Medulla oblongata (tissue), 1 donor: Measurements from ENCODE around the gene AIG1.

Source experiments
- DNase-seq: peaks from one replicate; pipeline ENCODE4 v3.0.0-alpha.2; 2015; ENCODE audit errors: extremely low spot score

AIG1 gene

DNA sequence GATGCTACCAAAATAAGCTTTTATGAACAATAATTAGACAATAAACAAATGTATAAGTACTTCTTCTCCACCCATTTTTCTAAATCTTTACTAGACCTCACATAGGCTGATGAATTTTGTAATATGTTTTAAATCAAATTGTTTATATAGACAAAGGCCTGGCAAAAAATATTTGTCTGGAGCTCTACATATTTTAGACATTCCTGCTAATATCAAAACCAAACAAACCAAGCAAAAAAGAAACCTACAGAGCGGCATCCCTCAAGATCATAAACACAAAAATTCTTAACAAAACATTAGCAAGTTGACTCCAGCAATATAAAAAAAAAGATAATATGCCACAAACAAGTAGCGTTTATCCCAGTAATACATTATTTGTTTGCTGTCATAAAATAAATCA is 302.6 kb downstream of the AIG1 start:
- DNase-seq: no peak

DNA sequence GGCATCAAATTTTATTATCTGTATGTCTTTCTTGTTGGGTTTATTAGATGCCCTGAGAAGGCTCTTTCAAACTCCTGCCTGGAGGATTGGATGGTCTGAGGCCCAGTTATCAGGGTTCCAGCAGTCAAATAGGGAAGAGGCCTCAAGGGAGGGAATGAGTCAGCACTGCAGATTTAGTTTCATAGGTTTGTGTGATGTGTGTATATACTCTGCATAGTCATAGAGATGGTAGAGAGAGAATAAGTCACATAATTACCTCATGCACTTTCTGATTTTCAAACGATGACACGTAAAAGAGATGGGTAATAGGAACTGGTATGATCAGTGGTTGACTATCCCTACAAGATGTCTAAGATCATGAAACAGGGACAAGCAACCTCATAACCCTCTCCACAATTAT is 307.7 kb downstream of the AIG1 start:
- no peak for DNase-seq

DNA sequence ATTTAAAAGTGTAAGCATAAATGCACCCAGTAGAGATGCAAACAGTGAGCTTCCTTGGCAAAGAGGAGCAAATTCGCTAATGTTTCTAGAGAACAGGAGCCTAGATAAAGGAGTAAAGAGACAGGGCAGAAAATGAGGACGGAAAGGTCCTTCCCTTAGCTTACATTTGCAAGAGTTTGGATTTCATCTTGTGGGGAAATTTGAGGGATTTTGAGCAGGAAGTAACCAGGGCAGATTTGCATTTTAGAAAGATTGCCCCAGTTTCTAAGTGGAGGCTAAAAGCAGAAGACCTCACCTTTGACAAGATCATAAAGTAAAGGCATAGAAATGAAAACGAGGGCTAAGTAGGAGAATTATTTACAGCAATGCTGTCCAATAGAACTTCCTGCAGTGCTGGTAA is 309.3 kb downstream of the AIG1 start:
- DNase-seq: no peak

DNA sequence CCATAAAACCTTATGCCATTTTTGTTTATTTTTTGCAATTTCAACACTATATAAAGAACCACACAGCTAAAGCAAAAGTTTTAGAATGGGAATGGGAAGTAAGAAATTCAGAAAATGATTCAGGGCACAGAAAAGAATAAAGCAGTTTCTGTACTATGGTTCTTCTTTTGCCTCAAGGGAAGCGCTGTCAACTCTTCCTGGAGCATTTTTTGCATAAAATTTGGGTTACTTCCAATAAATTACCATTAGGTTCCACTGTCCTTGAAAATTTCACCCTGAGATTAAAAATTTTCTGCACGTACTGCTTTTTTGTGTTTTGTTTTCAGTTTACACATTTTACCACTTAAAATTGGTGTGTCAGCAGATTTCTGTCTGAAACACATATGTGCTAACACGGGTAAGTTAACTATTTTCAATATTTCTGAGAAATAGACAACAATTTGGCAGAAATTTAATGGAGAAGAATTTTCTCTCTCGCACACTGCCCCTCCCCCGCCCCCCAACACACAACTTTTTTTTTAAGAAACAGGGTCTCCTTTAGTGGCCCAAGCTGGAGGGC is 310.2 kb downstream of the AIG1 start:
- DNase-seq: no peak

DNA sequence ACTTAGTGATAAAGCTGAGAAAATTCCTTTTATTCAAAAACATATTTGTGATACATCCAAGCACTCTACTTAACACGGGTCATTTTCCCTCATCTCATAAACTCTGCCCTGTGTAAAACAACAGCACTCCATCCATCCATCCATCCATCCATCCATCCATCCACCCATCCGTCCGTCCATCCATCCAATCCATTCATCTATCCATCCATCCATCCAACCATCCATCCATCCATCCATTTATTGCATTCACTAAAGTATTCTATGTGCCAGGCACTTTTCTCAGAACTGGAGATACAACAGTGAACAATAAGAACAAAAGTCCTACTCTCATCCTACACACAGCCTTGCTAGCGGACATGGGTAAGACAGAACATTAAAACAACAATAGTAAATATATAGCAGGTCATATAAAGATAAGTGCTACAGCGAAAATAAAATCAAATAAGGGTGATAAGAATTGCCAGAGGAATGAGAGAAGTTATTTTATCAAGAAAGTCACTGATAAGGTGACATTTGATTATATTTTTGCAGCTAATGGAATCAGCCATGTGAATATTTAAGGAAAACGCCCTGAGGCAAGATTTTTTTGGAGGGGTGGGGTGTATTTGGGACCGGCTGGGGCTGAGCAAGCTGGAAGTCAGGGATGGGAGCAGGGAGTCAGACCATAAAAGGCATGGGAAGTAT is 311.7 kb downstream of the AIG1 start:
- no peak for DNase-seq

DNA sequence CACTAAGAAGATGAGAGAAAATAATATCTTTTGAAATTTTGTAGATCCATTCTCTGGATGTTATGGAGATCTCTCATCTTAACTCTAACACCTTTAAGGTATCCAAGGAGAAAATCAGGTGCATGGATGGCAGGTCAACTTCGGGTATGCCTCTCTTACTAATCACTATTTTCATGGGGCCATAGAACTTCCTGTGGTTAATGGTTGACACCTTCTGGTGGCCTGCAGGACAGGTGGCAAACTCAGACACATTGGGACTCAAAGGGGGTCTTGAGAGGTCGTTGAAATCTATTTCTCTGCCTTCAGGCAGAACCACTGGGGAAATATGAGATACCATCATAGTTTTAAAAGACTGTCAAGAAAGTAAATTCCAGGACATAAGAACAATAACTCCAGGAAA is 313.3 kb downstream of the AIG1 start:
- DNase-seq: no peak

DNA sequence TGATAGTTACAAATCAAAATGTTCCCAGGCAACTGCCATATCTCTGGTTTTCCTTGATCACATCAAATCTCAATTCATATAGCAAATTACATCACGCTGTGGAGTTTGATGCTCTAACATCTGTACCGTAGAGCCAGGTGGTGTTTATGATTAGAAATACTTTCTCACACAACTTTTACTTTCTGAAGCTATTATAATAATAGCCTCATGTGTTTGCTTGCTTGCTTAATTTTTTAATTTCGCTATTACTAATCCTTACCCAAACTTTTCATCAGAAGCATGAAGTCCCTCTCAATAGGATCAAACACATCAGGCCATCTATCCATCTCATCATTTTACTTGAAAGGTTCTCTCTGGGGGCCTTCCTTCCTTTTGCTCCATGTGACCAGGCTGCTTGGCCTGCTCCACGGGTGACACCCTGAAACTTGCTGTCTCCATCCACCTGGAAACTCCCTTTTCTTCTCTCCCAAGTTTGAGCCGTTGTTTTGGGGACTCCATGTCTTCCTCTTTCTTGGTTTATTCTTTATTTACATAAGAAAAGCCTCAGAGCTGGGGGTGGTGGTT is 314.4 kb downstream of the AIG1 start:
- no peak for DNase-seq

DNA sequence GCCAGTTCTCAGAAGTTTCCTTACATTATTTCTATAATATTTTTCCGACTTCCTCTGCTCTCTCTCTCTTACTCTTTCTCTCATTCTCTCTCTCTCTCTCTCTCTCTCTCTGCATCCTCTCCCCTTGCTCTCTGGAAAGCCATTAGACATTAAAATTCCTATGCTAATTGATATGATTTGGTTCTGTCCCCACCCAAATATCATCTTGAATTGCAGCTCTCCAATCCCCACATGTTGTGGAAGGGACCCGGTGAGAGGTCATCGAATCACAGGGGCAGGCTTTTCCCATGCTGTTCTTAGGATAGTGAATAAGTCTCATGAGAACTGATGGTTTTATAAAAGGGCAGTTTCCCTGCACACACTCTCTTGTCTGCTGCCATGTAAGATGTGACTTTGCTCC is 315.7 kb downstream of the AIG1 start:
- no peak for DNase-seq

DNA sequence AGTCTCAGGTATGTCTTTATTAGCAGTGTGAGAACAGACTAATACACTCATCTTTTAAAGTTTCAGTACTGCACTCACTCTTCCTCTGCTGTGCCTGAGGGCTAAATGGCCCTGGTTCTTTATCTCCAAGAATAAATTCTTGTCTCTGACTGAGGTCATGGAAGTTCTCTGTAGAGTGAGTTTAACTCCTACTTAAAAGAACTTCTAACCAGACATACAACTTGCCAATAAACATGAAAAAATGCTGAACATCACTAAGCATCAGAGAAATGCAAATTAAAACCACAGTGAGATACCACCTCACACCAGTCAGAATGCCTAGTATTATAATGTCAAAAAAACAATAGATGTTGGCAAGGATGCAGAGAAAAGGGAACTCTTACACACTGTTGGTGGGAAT is 316.2 kb downstream of the AIG1 start:
- DNase-seq: no peak

DNA sequence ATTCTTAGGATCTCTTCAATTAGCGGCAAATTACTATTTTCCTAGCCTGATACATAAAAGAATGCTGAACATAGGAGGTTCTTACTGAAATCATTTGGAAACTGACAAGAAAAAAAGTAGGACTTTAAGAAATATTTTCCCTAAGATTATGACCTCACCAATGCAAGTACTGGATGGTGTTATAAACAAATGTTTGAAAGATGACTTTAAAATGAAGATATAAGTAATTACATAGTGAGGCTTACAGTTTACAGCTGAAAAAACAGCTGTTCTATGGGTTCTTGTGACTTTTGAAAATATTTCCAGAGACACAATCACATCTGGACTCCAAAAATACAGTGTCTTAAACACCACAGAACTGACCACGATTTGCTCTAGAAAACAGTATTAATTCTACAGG is 324.9 kb downstream of the AIG1 start:
- DNase-seq: no peak

DNA sequence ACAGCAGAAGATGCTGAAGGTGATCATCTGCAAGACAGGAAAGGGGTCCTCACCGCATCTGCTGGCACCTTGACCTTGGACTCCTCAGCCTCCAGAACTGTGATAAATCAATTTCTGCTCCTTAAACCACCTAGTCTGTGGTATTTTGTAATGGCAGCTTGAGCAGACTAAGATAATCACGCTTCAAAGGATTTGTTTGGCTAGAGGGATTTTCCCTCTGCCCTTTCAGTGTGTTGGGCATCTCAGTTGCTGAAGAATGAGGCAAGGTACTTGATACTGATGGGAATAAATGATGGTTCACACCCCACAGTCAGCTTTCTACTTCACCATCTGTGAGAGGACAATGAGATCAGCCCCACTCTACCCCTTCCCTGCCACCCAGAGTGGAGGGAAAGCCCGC is 329.6 kb downstream of the AIG1 start:
- DNase-seq: no peak
